Glutamatergic neuron (in vitro differentiated cells): ENCODE measurements around the gene ACTL10. TPM values are rescaled to one million over a fixed set of nuclear protein-coding genes. Genes with fewer than 3 reads are reported as not detected.

Experiments used
- DNase-seq: peaks from one replicate; pipeline ENCODE4 v3.0.0; 2022
- H3K27ac Mint-ChIP-seq: one replicate; pipeline ENCODE4 v1.8.0; 2020; ENCODE audit warnings: mild to moderate bottlenecking, mixed read lengths, inconsistent platforms; ENCODE audit not compliant: unreplicated experiment
- H3K27me3 Mint-ChIP-seq: one replicate; pipeline ENCODE4 v1.8.0; 2020; ENCODE audit warnings: mild to moderate bottlenecking, moderate library complexity, mixed read lengths, inconsistent platforms; ENCODE audit not compliant: unreplicated experiment
- H3K36me3 Mint-ChIP-seq: one replicate; pipeline ENCODE4 v1.8.0; 2020; ENCODE audit warnings: mild to moderate bottlenecking, mixed read lengths, inconsistent platforms; ENCODE audit not compliant: unreplicated experiment
- H3K4me1 Mint-ChIP-seq: one replicate; pipeline ENCODE4 v1.8.0; 2020; ENCODE audit warnings: mild to moderate bottlenecking, low read depth, mixed read lengths, inconsistent platforms; ENCODE audit not compliant: unreplicated experiment
- H3K4me3 Mint-ChIP-seq: one replicate; pipeline ENCODE4 v1.8.0; 2020; ENCODE audit warnings: mild to moderate bottlenecking, mixed read lengths, inconsistent platforms; ENCODE audit not compliant: unreplicated experiment
- H3K9me3 Mint-ChIP-seq: one replicate; pipeline ENCODE4 v1.8.0; 2020; ENCODE audit warnings: mild to moderate bottlenecking, moderate library complexity, mixed read lengths, inconsistent platforms; ENCODE audit not compliant: unreplicated experiment
- CTCF ChIP-seq: fragments of 200-600 bp; sonication (generic); IDR thresholded peaks from one replicate; pipeline ENCODE4 v1.5.0; 2021; ENCODE audit not compliant: partially characterized antibody, unreplicated experiment
- total RNA-seq: library from RNA; stranded (reverse); fragmentation: NEBNext Ultra II Directional; extraction: Animal tissue kit (Norgen Biotek cat#: 25700); gene quantifications from one replicate; pipeline ENCODE4 v1.2.1, GENCODE V29; 2021; ENCODE audit not compliant: unreplicated experiment

Gene ACTL10
- total RNA-seq, 1 donor from 2014 or later = 1.0 TPM

GRCh38 chr20:33681288-33681687 lies 14.5 kb downstream of the ACTL10 start:
- TF ChIP-seq CTCF = no peak
- H3K27ac Mint-ChIP-seq = peak overlapping the region; percentile 65
- H3K36me3 Mint-ChIP-seq = no peaks in the 10 kb centered on the region
- peaks cover 17% of the 10 kb centered on the region for H3K27me3 Mint-ChIP-seq
- H3K4me1 Mint-ChIP-seq = peaks cover 35% of the 10 kb centered on the region
- DNase-seq = no peak
- peak overlapping the region; percentile 25 for H3K4me3 Mint-ChIP-seq
- H3K9me3 Mint-ChIP-seq = peaks cover 8% of the 10 kb centered on the region

GRCh38 chr20:33681728-33682353 lies 15.1 kb downstream of the ACTL10 start:
- Mint-ChIP-seq H3K4me3 (peak overlapping the region; percentile 25), H3K27ac (peak overlapping the region; percentile 65)
- DNase-seq = no peak

GRCh38 chr20:33684533-33685327 lies 18.0 kb downstream of the ACTL10 start:
- peaks cover 26% of the 10 kb centered on the region for H3K4me1 Mint-ChIP-seq
- peaks cover 16% of the 10 kb centered on the region for H3K27me3 Mint-ChIP-seq
- H3K27ac Mint-ChIP-seq = peak overlapping the region; percentile 96
- peak overlapping the region; percentile 88 for H3K4me3 Mint-ChIP-seq
- no peak for TF ChIP-seq CTCF
- peaks cover 10% of the 10 kb centered on the region for H3K9me3 Mint-ChIP-seq
- H3K36me3 Mint-ChIP-seq = no peaks in the 10 kb centered on the region
- DNase-seq = no peak

More at GRCh38 chr20:33681728-33682353, 15.1 kb downstream of the ACTL10 start:
- TF ChIP-seq CTCF = no peak
- Mint-ChIP-seq H3K36me3 (no peaks in the 10 kb centered on the region), H3K4me1 (peaks cover 36% of the 10 kb centered on the region), H3K27me3 (peaks cover 20% of the 10 kb centered on the region), H3K9me3 (peaks cover 12% of the 10 kb centered on the region)

- DNase-seq = peak; percentile 89
- Mint-ChIP-seq H3K27me3 (peaks cover 16% of the 10 kb centered on the region), H3K9me3 (peaks cover 10% of the 10 kb centered on the region), H3K36me3 (no peaks in the 10 kb centered on the region), H3K4me3 (peak overlapping the region; percentile 88), H3K4me1 (peaks cover 30% of the 10 kb centered on the region), H3K27ac (peak overlapping the region; percentile 96)
- TF ChIP-seq CTCF = no peak
These were observed 18.8 kb downstream of the ACTL10 start for GRCh38 chr20:33685328-33686099.
